Gastroesophageal sphincter (tissue), 4 donors: ENCODE measurements around the gene CCR8. TPM values are rescaled to one million over a fixed set of nuclear protein-coding genes. Genes with fewer than 3 reads are reported as not detected.

Experiments
- ATAC-seq: fragments of 150-250 bp; one replicate; pipeline ENCODE4 v1.9.1; 2016; ENCODE audit warnings: mild to moderate bottlenecking, moderate library complexity
- H3K27ac ChIP-seq, 4 donors: fragments of 200-600 bp; sonication (generic) in 3 of 4; 1 replicate in 3 of 4; 2 replicates in 1 of 4; pipeline ENCODE4 v1.5.1; 2016 to 2019
- H3K27me3 ChIP-seq: fragments of 200-600 bp; sonication (generic); one replicate; pipeline ENCODE4 v1.5.1; 2019
- H3K36me3 ChIP-seq, 2 donors: fragments of 200-600 bp; sonication (generic); one replicate each; pipeline ENCODE4 v1.5.1; 2019; ENCODE audit warnings: control low read depth in 1 of 2
- H3K4me1 ChIP-seq, 3 donors: fragments of 200-600 bp; sonication (generic); 1 replicate in 2 of 3; 2 replicates in 1 of 3; pipeline ENCODE4 v1.5.1; 2016 to 2019; ENCODE audit warnings: control low read depth in 2 of 3
- H3K4me3 ChIP-seq, 2 donors: fragments of 200-600 bp; sonication (generic); one replicate each; pipeline ENCODE4 v1.5.1; 2019; ENCODE audit warnings: mild to moderate bottlenecking in 1 of 2, moderate library complexity in 1 of 2
- H3K9me3 ChIP-seq, 3 donors: fragments of 200-600 bp; sonication (generic); one replicate each; pipeline ENCODE4 v1.5.1; 2017 to 2019; ENCODE audit warnings: control low read depth in 2 of 3
- CTCF ChIP-seq, 4 experiments: fragments of 200-600 bp in 2 of 4; fragments of 450-650 bp in 2 of 4; sonication (generic) in 1 of 4; IDR thresholded peaks; one replicate each; pipeline ENCODE4 v1.5.1; 2017 to 2019; ENCODE audit warnings: antibody characterized with exemption in 4 of 4, mild to moderate bottlenecking in 2 of 4, moderate library complexity in 2 of 4
- EP300 ChIP-seq: sonication (generic); formaldehyde crosslinking; IDR thresholded peaks from one replicate; pipeline ENCODE4 v1.6.1; 2017; ENCODE audit warnings: antibody characterized with exemption, mild to moderate bottlenecking
- POLR2A ChIP-seq, 2 donors: fragments of 450-650 bp; IDR thresholded peaks; one replicate each; pipeline ENCODE4 v1.6.1; 2017; ENCODE audit warnings: antibody characterized with exemption in 2 of 2, mild to moderate bottlenecking in 2 of 2, moderate library complexity in 1 of 2
- POLR2AphosphoS5 ChIP-seq: sonication (generic); formaldehyde crosslinking; IDR thresholded peaks from one replicate; pipeline ENCODE4 v1.6.1; 2017; ENCODE audit warnings: antibody characterized with exemption
- WGBS, 2 donors: methylation state at CpG; one replicate each; pipeline ENCODE4 v1.1.5; 2018; ENCODE audit warnings: low coverage in 1 of 2; 5-methylcytosine and 5-hydroxymethylcytosine counted together
- total RNA-seq, 4 donors: library from RNA; depleted of rRNA; stranded (reverse); fragments of >200 nt; gene quantifications; one replicate each; pipeline ENCODE4 v1.1.0, GENCODE V29; 2016

Gene CCR8
- total RNA-seq, 4 donors from 2014 or later = not detected

DNA sequence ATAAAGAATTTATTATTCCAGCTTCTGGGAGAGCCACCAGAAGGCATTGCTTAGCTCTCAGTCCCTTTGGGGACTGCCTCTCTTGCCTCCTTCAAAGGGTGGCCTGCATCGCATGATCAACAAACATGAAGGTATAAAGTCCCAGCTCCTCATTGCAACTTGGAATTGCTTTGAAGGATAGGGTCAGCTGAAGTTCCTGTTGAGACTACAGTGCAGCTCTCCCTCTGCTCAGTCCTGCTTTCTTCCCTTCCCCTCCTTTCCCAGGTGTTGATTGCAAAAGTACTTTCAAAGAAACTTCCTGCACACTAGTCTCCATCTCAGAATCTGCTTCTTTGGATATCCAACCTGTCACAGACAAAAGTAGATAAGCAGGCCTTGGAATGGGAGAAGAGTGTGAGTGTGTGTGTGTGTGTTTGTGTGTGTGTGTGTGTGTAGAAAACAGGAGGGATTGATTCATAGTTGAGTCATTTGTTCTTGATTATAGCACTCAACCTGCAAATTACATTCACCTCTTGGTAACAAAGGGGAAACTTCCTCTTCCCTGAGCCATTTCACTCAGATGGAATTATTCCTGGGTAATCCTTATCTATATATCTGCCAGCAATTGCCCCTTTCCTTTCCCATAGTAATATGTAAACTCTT is 13.7 kb downstream of the CCR8 start:
- H3K36me3 ChIP-seq = no peaks in the 10 kb centered on the region
- H3K4me3 ChIP-seq = no peak overlapping the region
- H3K27me3 ChIP-seq = no peaks in the 10 kb centered on the region
- H3K27ac ChIP-seq = no peak overlapping the region
- no peaks in the 10 kb centered on the region for H3K4me1 ChIP-seq
- no peaks in the 10 kb centered on the region for H3K9me3 ChIP-seq
- 100% methylated on average over 1 of the region's 1 CpG; no CpG with 5 or more reads in 1 of the 2 donors for WGBS, 2 donors
- no peak for ATAC-seq
- no peak for TF ChIP-seq POLR2AphosphoS5
- TF ChIP-seq POLR2A (IDR thresholded peaks at IDR 0.05) = no peak
- TF ChIP-seq CTCF (IDR thresholded peaks at IDR 0.05) = no peak
- TF ChIP-seq EP300 = no peak

DNA sequence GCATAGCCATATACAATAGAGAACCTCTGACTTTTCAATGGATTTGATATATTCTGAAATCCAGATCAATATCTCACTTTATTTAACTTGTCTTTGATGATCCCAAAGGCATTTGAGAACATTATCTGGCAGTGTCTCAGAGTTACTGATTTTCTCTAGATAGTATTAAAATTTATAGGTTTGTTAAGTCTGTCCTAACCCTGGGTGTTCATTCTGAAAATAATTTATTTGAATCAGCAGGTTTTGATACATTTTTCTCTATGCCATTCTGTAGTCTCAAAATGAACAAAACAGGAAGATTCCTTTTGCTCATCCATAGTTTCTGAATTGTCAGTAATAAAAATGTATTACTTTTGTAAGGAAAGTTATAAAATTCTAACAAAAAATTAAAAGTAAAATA is 14.3 kb downstream of the CCR8 start:
- H3K27me3 ChIP-seq = no peaks in the 10 kb centered on the region
- no peak overlapping the region for H3K27ac ChIP-seq
- no peak for ATAC-seq
- H3K36me3 ChIP-seq = no peaks in the 10 kb centered on the region
- no peak overlapping the region for H3K4me3 ChIP-seq
- H3K4me1 ChIP-seq = no peaks in the 10 kb centered on the region
- no peak for TF ChIP-seq POLR2A (IDR thresholded peaks at IDR 0.05)
- no peak for TF ChIP-seq CTCF (IDR thresholded peaks at IDR 0.05)
- H3K9me3 ChIP-seq = no peaks in the 10 kb centered on the region

GRCh38 chr3:39344746-39345344 is 15.3 kb downstream of the CCR8 start:
- no peak for TF ChIP-seq POLR2A (IDR thresholded peaks at IDR 0.05)
- no peak for TF ChIP-seq EP300
- no peak for TF ChIP-seq CTCF (IDR thresholded peaks at IDR 0.05)
- no peak for TF ChIP-seq POLR2AphosphoS5
- no peak overlapping the region for H3K4me3 ChIP-seq
- no peaks in the 10 kb centered on the region for H3K36me3 ChIP-seq
- no peaks in the 10 kb centered on the region for H3K27me3 ChIP-seq
- H3K9me3 ChIP-seq = no peaks in the 10 kb centered on the region
- no peak overlapping the region for H3K27ac ChIP-seq
- H3K4me1 ChIP-seq = no peaks in the 10 kb centered on the region
- ATAC-seq = no peak

DNA sequence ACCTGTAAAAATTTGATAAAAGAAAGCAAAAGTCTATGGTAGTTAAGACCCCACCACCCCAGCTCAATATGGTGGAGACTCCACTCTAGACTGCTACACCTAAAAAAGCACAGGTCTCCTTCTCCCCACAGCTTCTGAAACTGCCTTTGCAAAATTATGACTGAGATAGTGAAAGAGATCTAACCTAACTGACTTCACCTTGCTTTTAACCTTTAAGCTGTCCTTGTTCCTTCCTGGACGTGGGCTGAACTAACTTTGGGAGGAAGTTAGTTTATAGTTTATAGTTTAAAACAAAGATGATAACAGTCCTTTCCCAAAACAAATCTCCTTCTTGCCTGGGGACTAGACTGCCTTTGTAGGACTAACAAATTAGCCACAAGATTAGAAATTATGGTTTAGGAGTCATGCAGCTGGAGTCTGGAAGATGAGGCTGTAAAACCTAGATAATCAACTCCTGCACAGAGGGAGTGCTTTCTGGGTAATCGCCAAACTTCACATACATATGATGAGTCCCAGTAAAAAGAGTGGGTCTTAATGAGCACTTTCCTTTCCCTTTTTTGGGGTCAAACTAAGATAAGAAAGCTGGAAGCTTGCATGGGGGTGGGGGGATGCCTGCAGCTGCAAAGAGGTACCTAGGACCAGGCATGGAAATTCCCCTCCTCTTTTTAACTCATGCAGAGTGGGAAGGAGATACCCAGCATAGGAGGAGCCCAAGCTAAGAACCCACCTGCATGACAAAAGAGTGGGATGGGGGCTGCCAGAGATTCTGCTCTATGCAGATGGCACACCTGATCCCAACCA is 17.5 kb downstream of the CCR8 start:
- Histone ChIP-seq H3K9me3 (no peaks in the 10 kb centered on the region), H3K36me3 (no peaks in the 10 kb centered on the region), H3K27ac (no peak overlapping the region), H3K27me3 (no peaks in the 10 kb centered on the region), H3K4me3 (no peak overlapping the region), H3K4me1 (no peaks in the 10 kb centered on the region)
- ATAC-seq = no peak
- 22 to 30% methylated on average over 2 of the region's 2 CpGs for WGBS, 2 donors
- TF ChIP-seq CTCF (IDR thresholded peaks at IDR 0.05) = no peak
- TF ChIP-seq EP300 = no peak

GRCh38 chr3:39347586-39347876 is 18.0 kb downstream of the CCR8 start:
- Histone ChIP-seq H3K4me1 (no peaks in the 10 kb centered on the region), H3K27me3 (no peaks in the 10 kb centered on the region), H3K4me3 (no peak overlapping the region), H3K9me3 (no peaks in the 10 kb centered on the region), H3K27ac (no peak overlapping the region), H3K36me3 (no peaks in the 10 kb centered on the region)
- ATAC-seq = no peak
- TF ChIP-seq POLR2AphosphoS5 (no peak), EP300 (no peak), CTCF (IDR thresholded peaks at IDR 0.05) (no peak), POLR2A (IDR thresholded peaks at IDR 0.05) (no peak)
- 23 to 35% methylated on average over 3 of the region's 3 CpGs for WGBS, 2 donors
